H9 (cell line): ENCODE results near the gene MYO15A. TPM values are rescaled to one million over a fixed set of nuclear protein-coding genes. Genes with fewer than 3 reads are reported as not detected.
A peak's percentile ranks its signal among the peaks of the same experiment; 100 is the strongest.

ENCODE experiments used
- DNase-seq: peaks from one replicate; pipeline ENCODE4 v3.0.0-alpha.2; 2017
- H2AFZ ChIP-seq: one replicate; pipeline ENCODE4 v1.6.1; 2013; ENCODE audit warnings: mild to moderate bottlenecking, low read length, control low read depth, moderate library complexity
- H2AK5ac ChIP-seq: 2 replicates; pipeline ENCODE4 v1.6.1; 2013; ENCODE audit warnings: low read length, control low read depth, mixed read lengths; ENCODE audit not compliant: insufficient read length
- H2BK120ac ChIP-seq: one replicate; pipeline ENCODE4 v1.6.1; 2013; ENCODE audit warnings: low read depth, mild to moderate bottlenecking, low read length, control low read depth, inconsistent platforms; ENCODE audit not compliant: poor library complexity, severe bottlenecking
- H2BK12ac ChIP-seq: 2 replicates; pipeline ENCODE4 v1.6.1; 2013; ENCODE audit warnings: low read length, control low read depth, mixed read lengths, low read depth; ENCODE audit not compliant: insufficient read length
- H2BK15ac ChIP-seq: 2 replicates; pipeline ENCODE4 v1.6.1; 2013; ENCODE audit warnings: low read depth, low read length, control low read depth
- H2BK20ac ChIP-seq: one replicate; pipeline ENCODE4 v1.6.1; 2013; ENCODE audit warnings: low read depth, mild to moderate bottlenecking, low read length, control low read depth, inconsistent platforms; ENCODE audit not compliant: poor library complexity, severe bottlenecking
- H2BK5ac ChIP-seq: 2 replicates; pipeline ENCODE4 v1.6.1; 2013; ENCODE audit warnings: low read length, control low read depth, mixed read lengths; ENCODE audit not compliant: insufficient read length
- H3K14ac ChIP-seq: 2 replicates; pipeline ENCODE4 v1.6.1; 2013; ENCODE audit warnings: low read length, control low read depth; ENCODE audit not compliant: insufficient read depth
- H3K18ac ChIP-seq: 2 replicates; pipeline ENCODE4 v1.6.1; 2013; ENCODE audit warnings: low read depth, mild to moderate bottlenecking, mixed read lengths, low read length, control low read depth; ENCODE audit not compliant: insufficient read length
- H3K23ac ChIP-seq: 2 replicates; pipeline ENCODE4 v1.6.1; 2013; ENCODE audit warnings: low read length, control low read depth, mixed read lengths, low read depth; ENCODE audit not compliant: insufficient read length
- H3K23me2 ChIP-seq: 2 replicates; pipeline ENCODE4 v1.6.1; 2013; ENCODE audit warnings: low read depth, mild to moderate bottlenecking, mixed read lengths, low read length, control low read depth; ENCODE audit not compliant: insufficient read length, poor library complexity, severe bottlenecking
- H3K27ac ChIP-seq: 2 replicates; pipeline ENCODE4 v1.5.1; 2013; ENCODE audit warnings: low read length, control low read depth, mixed read lengths, low read depth; ENCODE audit not compliant: insufficient read length
- H3K27me3 ChIP-seq: 2 replicates; pipeline ENCODE4 v1.6.1; 2013; ENCODE audit warnings: low read length, control low read depth, inconsistent platforms; ENCODE audit not compliant: insufficient read depth
- H3K4ac ChIP-seq: 2 replicates; pipeline ENCODE4 v1.6.1; 2013; ENCODE audit warnings: low read depth, mild to moderate bottlenecking, control low read depth, inconsistent platforms, low read length, moderate library complexity
- H3K4me1 ChIP-seq: 2 replicates; pipeline ENCODE4 v1.6.1; 2013; ENCODE audit warnings: low read length, control low read depth, inconsistent platforms; ENCODE audit not compliant: insufficient read depth
- H3K4me2 ChIP-seq: 2 replicates; pipeline ENCODE4 v1.6.1; 2013; ENCODE audit warnings: low read length, control low read depth, mixed read lengths; ENCODE audit not compliant: insufficient read length, insufficient read depth
- H3K56ac ChIP-seq: 2 replicates; pipeline ENCODE4 v1.6.1; 2013; ENCODE audit warnings: low read depth, mild to moderate bottlenecking, mixed read lengths, low read length, control low read depth; ENCODE audit not compliant: insufficient read length
- H3K79me1 ChIP-seq: 2 replicates; pipeline ENCODE4 v1.6.1; 2013; ENCODE audit warnings: low read depth, mild to moderate bottlenecking, moderate library complexity, low read length, control low read depth, inconsistent platforms; ENCODE audit not compliant: insufficient read depth, poor library complexity, severe bottlenecking
- H3K79me2 ChIP-seq: 2 replicates; pipeline ENCODE4 v1.6.1; 2013; ENCODE audit warnings: low read length, control low read depth, inconsistent platforms; ENCODE audit not compliant: insufficient read depth
- H3K9ac ChIP-seq: 2 replicates; pipeline ENCODE4 v1.6.1; 2013; ENCODE audit warnings: low read length, control low read depth, mixed read lengths; ENCODE audit not compliant: insufficient read length; ENCODE audit errors: extremely low read depth
- H3K9me3 ChIP-seq: one replicate; pipeline ENCODE4 v1.6.1; 2013; ENCODE audit warnings: low read depth, low read length, inconsistent platforms; ENCODE audit not compliant: control insufficient read depth
- H3T11ph ChIP-seq: one replicate; pipeline ENCODE4 v1.6.1; 2013; ENCODE audit warnings: mild to moderate bottlenecking, low read length, control low read depth, inconsistent platforms
- H4K20me1 ChIP-seq: one replicate; pipeline ENCODE4 v1.6.1; 2013; ENCODE audit not compliant: control insufficient read depth, insufficient read length, insufficient read depth
- H4K5ac ChIP-seq: 2 replicates; pipeline ENCODE4 v1.6.1; 2013; ENCODE audit warnings: low read depth, mild to moderate bottlenecking, mixed read lengths, low read length, control low read depth; ENCODE audit not compliant: insufficient read length
- H4K8ac ChIP-seq: replicated peaks from 2 replicates; pipeline ENCODE4 v1.6.1; 2013; ENCODE audit warnings: low read length, control low read depth, mixed read lengths, low read depth; ENCODE audit not compliant: insufficient read length
- H4K91ac ChIP-seq: 2 replicates; pipeline ENCODE4 v1.6.1; 2013; ENCODE audit warnings: low read depth, mild to moderate bottlenecking, moderate library complexity, mixed read lengths, low read length, control low read depth; ENCODE audit not compliant: insufficient read length
- H3K27ac Mint-ChIP-seq, 3 experiments: 2 replicates in 2 of 3; 3 replicates in 1 of 3; pipeline ENCODE4 v1.8.0; 2020 to 2021; ENCODE audit warnings: mixed read lengths in 3 of 3, mild to moderate bottlenecking in 1 of 3, moderate library complexity in 1 of 3
- H3K27me3 Mint-ChIP-seq: 2 replicates; pipeline ENCODE4 v1.8.0; 2021; ENCODE audit warnings: low read depth, mild to moderate bottlenecking, moderate library complexity, mixed read lengths
- H3K36me3 Mint-ChIP-seq, 3 experiments: 2 replicates in 2 of 3; 3 replicates in 1 of 3; pipeline ENCODE4 v1.8.0; 2020 to 2021; ENCODE audit warnings: low read depth in 3 of 3, mixed read lengths in 3 of 3; ENCODE audit not compliant: insufficient read depth in 1 of 3
- H3K4me1 Mint-ChIP-seq, 2 experiments: 2 replicates each; pipeline ENCODE4 v1.8.0; 2020; ENCODE audit warnings: mixed read lengths in 2 of 2
- H3K4me3 Mint-ChIP-seq, 2 experiments: 2 replicates in 1 of 2; 3 replicates in 1 of 2; pipeline ENCODE4 v1.8.0; 2020 to 2021; ENCODE audit warnings: mild to moderate bottlenecking in 2 of 2, mixed read lengths in 2 of 2, moderate library complexity in 1 of 2
- H3K9me3 Mint-ChIP-seq, 2 experiments: 2 replicates in 1 of 2; 3 replicates in 1 of 2; pipeline ENCODE4 v1.8.0; 2020; ENCODE audit warnings: mild to moderate bottlenecking in 2 of 2, mixed read lengths in 2 of 2, moderate library complexity in 1 of 2
- CTCF ChIP-seq: fragments of 200-600 bp; sonication (generic); conservative IDR thresholded peaks from 3 replicates; pipeline ENCODE4 v1.8.0; 2021; ENCODE audit warnings: antibody characterized with exemption, mild to moderate bottlenecking
- WGBS: extraction: QIAGEN DNeasy Blood & Tissue Kit; methylation state at CpG from one replicate; pipeline ENCODE4 v1.1.7; 2013; ENCODE audit warnings: missing lambda C conversion rate, low lambda C conversion rate, mixed read lengths; ENCODE audit not compliant: insufficient read length; ENCODE audit errors: extremely low coverage; 5-methylcytosine and 5-hydroxymethylcytosine counted together
- total RNA-seq: library from RNA; stranded (reverse); gene quantifications from 2 replicates; pipeline ENCODE4 v1.2.1, GENCODE V29; 2021

Gene MYO15A
- total RNA-seq, 1 experiment from 2014 or later = 2.5 TPM

GRCh38 chr17:18158022-18158600 is 49.6 kb downstream of the MYO15A start:
- Histone ChIP-seq H3K79me1 (no peaks in the 10 kb centered on the region), H3K27ac (no peak overlapping the region), H3K79me2 (no peaks in the 10 kb centered on the region), H3K4me2 (peak overlapping the region; percentile 51), H3K4ac (no peak overlapping the region), H2BK5ac (no peak overlapping the region), H2BK15ac (no peak overlapping the region), H4K5ac (no peak overlapping the region), H2AK5ac (no peak overlapping the region), H3K56ac (no peak overlapping the region), H2BK12ac (no peak overlapping the region), H3T11ph (no peak overlapping the region), H3K18ac (peak overlapping the region; percentile 60), H2BK20ac (no peak overlapping the region), H4K91ac (no peak overlapping the region), H3K4me1 (peaks cover 3% of the 10 kb centered on the region; the same call in 1 of the 2 replicates), H4K20me1 (no peaks in the 10 kb centered on the region), H3K9ac (no peak overlapping the region), H4K8ac (no peak overlapping the region), H3K9me3 (no peaks in the 10 kb centered on the region), H2AFZ (no peak overlapping the region), H2BK120ac (no peak overlapping the region), H3K27me3 (no peaks in the 10 kb centered on the region), H3K14ac (no peak overlapping the region), H3K23me2 (no peaks in the 10 kb centered on the region), H3K23ac (no peak overlapping the region)
- Mint-ChIP-seq H3K4me3 (peak overlapping the region; percentile 86 to 87), H3K27me3 (peaks cover 2% of the 10 kb centered on the region), H3K9me3 (no peaks in the 10 kb centered on the region), H3K36me3 (no peaks in the 10 kb centered on the region), H3K4me1 (peaks cover 19 to 27% of the 10 kb centered on the region in 2 experiments), H3K27ac (peak overlapping the region; percentile 92 to 97 (median 93); a peak in 6 of 7 replicates)
- no peak for TF ChIP-seq CTCF
- peak; percentile 100 for DNase-seq
- WGBS = no CpG with 5 or more reads among the region's 26 CpGs
